CD4-positive, alpha-beta T cell (primary cell): Measurements from ENCODE around the gene CDK6. TPM values are rescaled to one million over a fixed set of nuclear protein-coding genes. Genes with fewer than 3 reads are reported as not detected.

Source experiments
- ATAC-seq: fragments of 200-7000 bp; cut with Tn5 transposase; one replicate; pipeline ENCODE4 v1.10.0; 2022; ENCODE audit warnings: mild to moderate bottlenecking; ENCODE audit not compliant: poor library complexity
- CTCF ChIA-PET: fragments of 350-600 bp; sonication (Branson Sonifier 250); formaldehyde crosslinking; loops from one replicate; lab custom pipeline; 2021; ENCODE audit warnings: antibody characterized with exemption, inconsistent platforms; lab: Charles Lee
- POLR2A ChIA-PET: fragments of 350-600 bp; sonication (Branson Sonifier 250); formaldehyde crosslinking; loops from one replicate; lab custom pipeline; 2021; ENCODE audit warnings: antibody characterized with exemption, inconsistent platforms; lab: Charles Lee
- DNase-seq, 14 experiments: peaks; one replicate each; pipeline ENCODE4 v3.0.0-alpha.2; 2013 to 2020; ENCODE audit warnings: mixed read lengths in 2 of 14
- H3K27ac ChIP-seq, 2 donors: one replicate each; pipeline versions ENCODE4 v1.5.1 to v1.7.0; 2013; ENCODE audit warnings: low read length in 2 of 2, low read depth in 1 of 2, mild to moderate bottlenecking in 1 of 2
- H3K27me3 ChIP-seq, 2 experiments: 1 replicate in 1 of 2; 2 replicates in 1 of 2; pipeline versions ENCODE4 v1.6.1 to v1.7.0; 2013; ENCODE audit warnings: low read length in 2 of 2, control low read depth in 1 of 2, mild to moderate bottlenecking in 1 of 2, moderate library complexity in 1 of 2; ENCODE audit not compliant: insufficient read depth in 2 of 2, control insufficient read depth in 1 of 2
- H3K36me3 ChIP-seq: one replicate; pipeline ENCODE4 v1.6.1; 2013; ENCODE audit warnings: low read length, control low read depth; ENCODE audit not compliant: insufficient read depth
- H3K4me1 ChIP-seq: one replicate; pipeline ENCODE4 v1.6.1; 2013; ENCODE audit warnings: low read length, control low read depth; ENCODE audit not compliant: insufficient read depth
- H3K4me3 ChIP-seq: one replicate; pipeline ENCODE4 v1.5.1; 2013; ENCODE audit warnings: mild to moderate bottlenecking, low read length, moderate library complexity
- H3K9me3 ChIP-seq, 2 experiments: 1 replicate in 1 of 2; 2 replicates in 1 of 2; pipeline versions ENCODE4 v1.6.1 to v1.7.0; 2013; ENCODE audit warnings: low read length in 2 of 2, mild to moderate bottlenecking in 2 of 2, control low read depth in 1 of 2, moderate library complexity in 1 of 2; ENCODE audit not compliant: control insufficient read depth in 1 of 2, insufficient read depth in 1 of 2
- H3K27ac Mint-ChIP-seq: one replicate; pipeline ENCODE4 v1.8.0; 2020; ENCODE audit warnings: mixed read lengths
- H3K27me3 Mint-ChIP-seq: one replicate; pipeline ENCODE4 v1.8.0; 2021; ENCODE audit warnings: mixed read lengths
- H3K36me3 Mint-ChIP-seq: one replicate; pipeline ENCODE4 v1.8.0; 2021; ENCODE audit warnings: low read depth, mixed read lengths
- H3K4me1 Mint-ChIP-seq: one replicate; pipeline ENCODE4 v1.8.0; 2021; ENCODE audit warnings: low read depth, mixed read lengths
- H3K4me3 Mint-ChIP-seq: one replicate; pipeline ENCODE4 v1.8.0; 2020; ENCODE audit warnings: mild to moderate bottlenecking, mixed read lengths
- H3K9me3 Mint-ChIP-seq: one replicate; pipeline ENCODE4 v1.8.0; 2020; ENCODE audit warnings: mixed read lengths
- intact Hi-C, 2 experiments: fragments of 100-400 bp; cut with DNase I in 1 of 2; cut with micrococcal nuclease in 1 of 2; formaldehyde crosslinking; loops; one replicate each; pipeline versions ENCODE4 v1.15.1 to v1.9.0; 2023 to 2025; cut with DNase I, micrococcal nuclease
- total RNA-seq, 174 experiments: library from RNA in 2 of 174; stranded (reverse) in 2 of 174; gene quantifications; one replicate each; pipeline ENCODE4 v1.2.3 and lab custom pipeline; 2021 to 2026
- TF ChIP-seq, protein P1 (sequence below): fragments of 200-600 bp; IDR thresholded peaks from one replicate; pipeline ENCODE4 v1.8.0; 2022; ENCODE audit warnings: antibody characterized with exemption, mild to moderate bottlenecking

The CDK6 gene
- total RNA-seq, 2 experiments from 2014 or later: 13.0 to 13.7 TPM

DNA sequence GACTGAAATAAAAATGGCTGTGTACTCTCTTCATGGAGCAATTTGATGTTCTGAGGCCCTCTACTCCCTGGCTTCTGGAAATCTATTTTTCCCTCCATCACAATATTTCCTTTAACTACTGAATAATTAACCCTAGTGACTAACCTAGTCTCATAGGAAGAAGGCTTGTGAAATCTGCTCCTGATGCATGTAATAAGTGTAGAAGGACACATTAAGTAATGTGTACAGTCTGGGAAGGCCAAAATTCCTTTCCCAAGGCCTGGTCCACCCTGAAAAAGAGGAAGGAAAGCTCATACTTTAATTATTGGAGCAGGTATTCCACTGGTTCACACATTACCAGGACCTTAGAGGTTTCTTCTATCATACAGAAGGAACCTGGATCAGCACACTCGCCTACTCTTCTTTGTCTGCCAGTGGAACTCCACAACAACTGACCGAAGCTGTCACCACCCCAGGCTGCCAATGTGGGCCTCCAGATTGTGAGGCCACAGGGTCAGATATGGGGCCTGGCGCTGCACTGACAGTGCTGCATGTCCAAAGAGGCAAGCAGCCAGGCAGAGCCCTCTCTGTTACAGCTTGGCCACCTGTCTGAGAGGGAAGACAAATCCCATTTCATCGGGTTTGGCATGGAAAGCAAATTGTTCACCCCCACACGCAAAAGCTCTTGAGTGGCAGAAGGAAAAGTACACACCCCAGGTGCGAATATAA is 191.8 kb downstream of the CDK6 start:
- POLR2A ChIA-PET: no interaction called here
- Histone ChIP-seq H3K4me3 (no peak overlapping the region), H3K36me3 (peaks cover 3% of the 10 kb centered on the region), H3K27me3 (no peaks in the 10 kb centered on the region), H3K27ac (no peak overlapping the region), H3K4me1 (peaks cover 25% of the 10 kb centered on the region), H3K9me3 (no peaks in the 10 kb centered on the region)
- peaks cover 46% of the 10 kb centered on the region for H3K4me1 Mint-ChIP-seq
- H3K4me3 Mint-ChIP-seq: no peak overlapping the region
- DNase-seq: no peak
- no peak overlapping the region for H3K27ac Mint-ChIP-seq
- no peaks in the 10 kb centered on the region for H3K9me3 Mint-ChIP-seq
- TF ChIP-seq, protein P1, sequence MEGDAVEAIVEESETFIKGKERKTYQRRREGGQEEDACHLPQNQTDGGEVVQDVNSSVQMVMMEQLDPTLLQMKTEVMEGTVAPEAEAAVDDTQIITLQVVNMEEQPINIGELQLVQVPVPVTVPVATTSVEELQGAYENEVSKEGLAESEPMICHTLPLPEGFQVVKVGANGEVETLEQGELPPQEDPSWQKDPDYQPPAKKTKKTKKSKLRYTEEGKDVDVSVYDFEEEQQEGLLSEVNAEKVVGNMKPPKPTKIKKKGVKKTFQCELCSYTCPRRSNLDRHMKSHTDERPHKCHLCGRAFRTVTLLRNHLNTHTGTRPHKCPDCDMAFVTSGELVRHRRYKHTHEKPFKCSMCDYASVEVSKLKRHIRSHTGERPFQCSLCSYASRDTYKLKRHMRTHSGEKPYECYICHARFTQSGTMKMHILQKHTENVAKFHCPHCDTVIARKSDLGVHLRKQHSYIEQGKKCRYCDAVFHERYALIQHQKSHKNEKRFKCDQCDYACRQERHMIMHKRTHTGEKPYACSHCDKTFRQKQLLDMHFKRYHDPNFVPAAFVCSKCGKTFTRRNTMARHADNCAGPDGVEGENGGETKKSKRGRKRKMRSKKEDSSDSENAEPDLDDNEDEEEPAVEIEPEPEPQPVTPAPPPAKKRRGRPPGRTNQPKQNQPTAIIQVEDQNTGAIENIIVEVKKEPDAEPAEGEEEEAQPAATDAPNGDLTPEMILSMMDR: no peak
- no peaks in the 10 kb centered on the region for H3K36me3 Mint-ChIP-seq
- no peaks in the 10 kb centered on the region for H3K27me3 Mint-ChIP-seq
- CTCF ChIA-PET: interaction anchor here (1.3 to 1.5 kb wide), 2 partner anchors 54 to 188 kb away, joined by 3 to 4 read pairs; partner anchors contain the start of gene FAM133B
- no peak for ATAC-seq
- intact Hi-C loops: no loop called here

DNA sequence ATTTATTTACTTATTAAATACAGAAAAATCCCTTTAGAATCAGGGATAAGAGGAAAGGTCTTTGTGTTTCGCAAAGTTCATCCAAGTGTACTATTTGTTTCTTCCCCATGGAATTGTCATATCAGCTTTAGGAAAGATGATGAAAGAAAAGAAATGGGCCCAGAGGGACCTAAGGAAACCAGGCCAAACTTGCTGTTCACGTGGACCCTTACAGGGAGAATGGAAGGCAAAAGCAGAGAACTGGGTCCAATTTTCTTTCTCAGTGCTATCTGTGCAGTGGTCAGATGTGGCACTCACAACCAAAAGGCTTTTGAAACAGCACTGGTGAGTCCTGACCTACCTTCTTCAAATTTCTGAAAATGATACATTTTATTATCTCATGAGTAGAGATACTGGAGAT is 192.6 kb downstream of the CDK6 start:
- ATAC-seq: no peak
- intact Hi-C loops: no loop called here
- no peak overlapping the region for H3K4me3 ChIP-seq
- DNase-seq: no peak
- H3K27me3 ChIP-seq: no peaks in the 10 kb centered on the region
- H3K4me1 ChIP-seq: peaks cover 28% of the 10 kb centered on the region
- Mint-ChIP-seq H3K27ac (no peak overlapping the region), H3K9me3 (no peaks in the 10 kb centered on the region), H3K36me3 (no peaks in the 10 kb centered on the region), H3K27me3 (no peaks in the 10 kb centered on the region), H3K4me3 (no peak overlapping the region), H3K4me1 (peaks cover 53% of the 10 kb centered on the region)
- CTCF ChIA-PET: no interaction called here
- H3K27ac ChIP-seq: no peak overlapping the region
- H3K36me3 ChIP-seq: peaks cover 3% of the 10 kb centered on the region
- no peaks in the 10 kb centered on the region for H3K9me3 ChIP-seq
- TF ChIP-seq, protein P1: no peak
- POLR2A ChIA-PET: interaction anchor here (0.8 kb wide), 1 partner anchor 9 kb away, joined by 3 read pairs; no protein-coding TSS in a partner anchor

DNA sequence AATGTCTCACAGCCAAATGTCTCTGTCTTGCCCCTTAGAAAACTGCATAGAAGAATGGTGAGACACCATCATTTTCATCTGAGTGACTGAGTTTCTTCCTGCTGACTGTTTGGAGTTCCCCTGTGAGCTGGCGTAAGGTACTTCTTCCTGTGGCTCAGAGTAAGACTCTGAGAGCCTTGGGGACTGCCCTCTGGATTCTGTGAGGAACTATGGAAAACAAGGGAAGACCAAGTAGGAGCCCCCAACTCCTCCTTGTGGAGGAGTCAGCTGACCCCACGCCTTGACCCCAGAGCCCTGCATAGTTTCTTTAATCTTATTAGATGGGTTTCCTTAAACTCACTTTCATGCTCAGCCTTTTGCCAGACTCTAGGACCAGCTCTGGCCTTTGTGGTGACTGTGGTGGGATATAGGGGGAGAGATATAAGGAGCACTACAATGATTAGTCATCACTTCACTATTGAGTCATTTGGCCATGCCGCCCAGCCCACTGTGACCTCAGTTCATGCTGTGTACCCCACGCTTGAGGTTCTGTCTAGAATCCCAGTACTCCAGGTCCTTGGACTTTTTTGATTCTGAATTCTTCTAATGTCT is 194.4 kb downstream of the CDK6 start:
- CTCF ChIA-PET: interaction anchor here (0.7 to 1.5 kb wide), 5 partner anchors 9 to 191 kb away, joined by 3 to 5 read pairs (median 3); no protein-coding TSS in a partner anchor
- H3K4me3 ChIP-seq: no peak overlapping the region

More for the DNA sequence above, 194.4 kb downstream of the CDK6 start:
- Histone ChIP-seq H3K27me3 (no peaks in the 10 kb centered on the region), H3K36me3 (peaks cover 3% of the 10 kb centered on the region), H3K27ac (peak overlapping the region; percentile 22 to 63), H3K4me1 (peaks cover 28% of the 10 kb centered on the region), H3K9me3 (no peaks in the 10 kb centered on the region)
- intact Hi-C loops: no loop called here
- TF ChIP-seq, protein P1: no peak
- peak in 5 of 14 experiments; percentile 4 to 74 (median 52) for DNase-seq
- ATAC-seq: peak; percentile 55
- Mint-ChIP-seq H3K27me3 (no peaks in the 10 kb centered on the region), H3K4me3 (no peak overlapping the region), H3K9me3 (no peaks in the 10 kb centered on the region), H3K4me1 (peaks cover 53% of the 10 kb centered on the region), H3K27ac (peak overlapping the region; percentile 34), H3K36me3 (no peaks in the 10 kb centered on the region)
- POLR2A ChIA-PET: interaction anchor here (0.8 kb wide), 1 partner anchor 10 kb away, joined by 3 read pairs; no protein-coding TSS in a partner anchor
